ENCODE measurements around the gene FAM156A.
"Not testable (repeated sequence)": the region's sequence is repeated elsewhere in the genome, so short reads cannot be mapped to it uniquely, and the experiment has no call there.

Gene FAM156A

GRCh38 chrX:52966993-52967738, 8.8 kb upstream of the FAM156A start:
- not testable (repeated sequence) for DNase-seq

GRCh38 chrX:52958961-52959360, 643 bp upstream of the FAM156A start:
- not testable (repeated sequence) for DNase-seq

GRCh38 chrX:52949884-52950283, 8.4 kb downstream of the FAM156A start:
- not testable (repeated sequence) for DNase-seq

GRCh38 chrX:52949325-52949724, 9.0 kb downstream of the FAM156A start:
- not testable (repeated sequence) for DNase-seq

GRCh38 chrX:52948265-52948664, 10.1 kb downstream of the FAM156A start:
- DNase-seq: not testable (repeated sequence)

- not testable (repeated sequence) for DNase-seq
These were observed 10.8 kb downstream of the FAM156A start for GRCh38 chrX:52947501-52947900.

DNA sequence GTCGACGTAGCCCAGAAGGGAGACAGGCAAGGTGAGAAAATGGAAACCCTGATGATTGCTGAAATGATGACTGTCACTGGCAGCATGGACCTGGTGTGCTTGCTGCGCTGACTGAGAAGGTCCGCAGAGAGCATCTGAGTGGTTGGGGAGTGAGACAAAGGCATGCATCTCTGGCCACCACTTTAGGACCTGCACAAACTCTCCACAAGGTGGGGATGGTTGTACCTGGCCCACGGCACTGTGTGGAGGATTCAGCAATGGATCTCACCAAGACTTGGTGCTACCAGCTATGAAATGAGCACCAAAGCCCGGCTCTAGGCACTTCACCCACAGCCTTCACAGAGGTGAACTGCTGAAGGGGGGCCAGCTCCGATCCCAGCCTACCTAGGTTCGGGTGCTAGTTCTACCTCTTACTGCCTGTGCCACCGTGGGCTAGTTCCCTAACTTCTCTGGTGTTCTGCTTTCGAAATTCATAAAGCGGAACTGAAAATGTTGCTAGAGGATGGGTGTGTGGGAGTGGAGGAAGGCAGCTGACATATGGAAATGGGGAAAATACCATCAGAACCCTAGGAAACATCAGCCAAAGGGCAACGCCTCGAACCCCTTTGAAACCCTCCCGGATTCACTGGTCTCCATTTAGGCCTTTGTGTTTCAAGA, 12.4 kb downstream of the FAM156A start:
- DNase-seq: not testable (repeated sequence)

DNA sequence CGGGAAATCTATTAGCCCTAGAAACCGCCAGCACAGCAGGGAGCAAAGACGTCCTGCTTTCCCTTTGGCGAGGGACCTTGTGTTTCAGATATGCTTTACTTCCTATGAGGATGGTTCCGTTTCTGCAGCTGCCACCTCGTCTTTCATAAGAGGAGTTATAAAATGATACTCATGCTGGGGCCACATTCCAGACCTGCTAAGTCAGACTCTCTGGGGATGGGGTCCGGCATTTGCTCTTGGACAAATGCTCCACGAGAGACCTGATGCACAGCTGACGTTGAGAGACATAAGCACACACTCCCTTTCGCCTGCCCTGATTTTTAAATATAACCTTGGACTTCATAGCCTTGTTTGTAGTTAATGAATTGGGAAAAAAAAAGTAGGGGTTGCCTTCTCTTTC, 16.6 kb downstream of the FAM156A start:
- DNase-seq: not testable (repeated sequence)

DNA sequence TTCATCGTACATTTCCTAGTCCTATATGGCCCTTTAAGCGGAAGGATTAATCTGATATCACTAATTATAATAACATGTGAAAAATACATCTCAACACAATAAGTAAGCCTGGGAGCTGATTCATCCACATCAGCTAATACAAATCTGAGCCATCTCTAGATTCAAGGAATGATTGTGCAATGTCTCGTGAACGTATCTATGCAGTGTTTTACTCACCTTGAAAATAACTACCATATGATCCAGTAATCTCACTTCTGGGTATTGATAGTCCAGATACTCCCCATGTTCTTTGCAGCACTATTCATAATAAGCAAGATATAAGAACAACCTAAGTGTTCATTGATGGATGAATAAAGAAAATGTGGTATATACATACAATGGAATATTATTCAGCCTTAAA, 17.6 kb downstream of the FAM156A start:
- not testable (repeated sequence) for DNase-seq

DNA sequence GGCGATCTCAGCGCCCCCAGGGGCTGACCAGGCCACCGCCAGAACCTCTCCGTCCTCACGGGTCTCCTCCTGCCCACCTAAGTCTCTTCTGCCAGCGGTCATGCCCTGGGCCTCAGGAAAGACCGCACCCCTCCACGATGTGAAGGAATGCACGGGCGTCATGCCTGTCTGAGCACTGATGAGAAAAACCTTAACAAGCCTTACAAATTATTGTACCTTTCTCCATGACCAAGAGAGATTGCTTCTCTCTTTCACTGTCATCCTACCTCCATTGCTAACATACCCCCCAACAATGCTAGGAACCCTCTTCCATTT, 22.9 kb downstream of the FAM156A start:
- DNase-seq: not testable (repeated sequence)

GRCh38 chrX:52934704-52935469, 23.4 kb downstream of the FAM156A start:
- DNase-seq: peak; percentile 83

- DNase-seq: no peak
These were observed 24.2 kb downstream of the FAM156A start for GRCh38 chrX:52933976-52934703.

GRCh38 chrX:52933213-52933612, 25.1 kb downstream of the FAM156A start:
- no peak for DNase-seq

DNA sequence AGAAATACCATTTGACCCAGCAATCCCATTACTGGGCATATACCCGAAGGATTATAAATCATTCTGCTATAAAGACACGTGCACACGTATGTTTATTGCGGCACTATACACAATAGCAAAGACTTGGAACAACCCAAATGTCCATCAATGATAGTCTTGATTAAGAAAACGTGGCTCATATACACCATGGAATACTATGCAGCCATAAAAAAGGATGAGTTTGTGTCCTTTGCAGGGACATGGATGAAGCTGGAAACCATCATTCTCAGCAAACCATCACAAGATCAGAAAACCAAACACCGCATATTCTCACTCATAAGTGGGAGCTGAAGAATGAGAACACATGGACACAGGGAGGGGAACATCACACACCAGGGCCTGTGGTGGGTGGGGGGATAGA, 28.1 kb downstream of the FAM156A start:
- not testable (repeated sequence) for DNase-seq

DNA sequence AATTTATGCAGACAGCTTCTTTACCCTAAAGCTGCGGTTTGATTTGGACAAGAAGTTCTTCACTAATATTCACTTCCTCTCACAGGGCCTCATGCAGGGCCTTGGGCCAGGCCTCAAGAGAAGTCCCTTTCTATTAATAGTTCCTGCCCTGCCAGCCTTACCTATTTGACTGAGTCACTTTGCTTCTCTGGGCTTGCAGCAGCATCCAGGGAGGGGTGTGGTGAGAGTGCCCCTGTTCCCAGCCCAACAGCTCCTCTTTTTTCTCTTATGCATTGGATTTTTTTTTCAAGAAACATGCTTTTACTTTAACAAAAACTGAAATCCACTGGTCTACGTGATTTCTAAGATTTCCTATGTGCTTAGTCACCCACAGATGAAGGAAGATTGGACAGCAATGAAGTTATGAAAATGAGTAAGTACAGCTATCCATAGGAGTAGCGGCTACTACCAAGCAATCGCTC, 34.5 kb downstream of the FAM156A start:
- no peak for DNase-seq

GRCh38 chrX:52914704-52915103, 43.6 kb downstream of the FAM156A start:
- not testable (repeated sequence) for DNase-seq

GRCh38 chrX:52913681-52914080, 44.6 kb downstream of the FAM156A start:
- not testable (repeated sequence) for DNase-seq

DNA sequence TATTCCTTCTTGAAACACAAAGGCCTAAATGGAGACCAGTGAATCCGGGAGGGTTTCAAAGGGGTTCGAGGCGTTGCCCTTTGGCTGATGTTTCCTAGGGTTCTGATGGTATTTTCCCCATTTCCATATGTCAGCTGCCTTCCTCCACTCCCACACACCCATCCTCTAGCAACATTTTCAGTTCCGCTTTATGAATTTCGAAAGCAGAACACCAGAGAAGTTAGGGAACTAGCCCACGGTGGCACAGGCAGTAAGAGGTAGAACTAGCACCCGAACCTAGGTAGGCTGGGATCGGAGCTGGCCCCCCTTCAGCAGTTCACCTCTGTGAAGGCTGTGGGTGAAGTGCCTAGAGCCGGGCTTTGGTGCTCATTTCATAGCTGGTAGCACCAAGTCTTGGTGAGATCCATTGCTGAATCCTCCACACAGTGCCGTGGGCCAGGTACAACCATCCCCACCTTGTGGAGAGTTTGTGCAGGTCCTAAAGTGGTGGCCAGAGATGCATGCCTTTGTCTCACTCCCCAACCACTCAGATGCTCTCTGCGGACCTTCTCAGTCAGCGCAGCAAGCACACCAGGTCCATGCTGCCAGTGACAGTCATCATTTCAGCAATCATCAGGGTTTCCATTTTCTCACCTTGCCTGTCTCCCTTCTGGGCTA, 48.9 kb downstream of the FAM156A start:
- not testable (repeated sequence) for DNase-seq

DNA sequence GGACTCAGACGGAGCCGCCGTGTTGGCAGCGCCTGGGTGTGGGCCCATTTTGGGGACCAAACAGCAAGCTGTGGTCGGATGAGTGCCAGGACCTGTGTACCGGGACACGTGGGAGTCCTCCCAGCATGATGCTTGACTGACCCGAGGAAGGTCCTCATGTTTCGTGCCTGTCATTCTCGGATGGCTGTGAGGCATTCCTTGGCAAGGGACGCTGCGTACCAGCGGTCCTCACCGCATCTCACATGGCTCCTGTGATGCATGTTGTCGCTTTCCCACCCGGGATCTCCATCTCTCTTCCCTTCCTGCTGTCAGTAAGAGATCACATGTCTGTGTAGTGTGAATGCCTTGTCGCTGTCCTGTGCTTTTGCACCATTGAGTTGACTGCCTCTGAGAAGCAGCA, 50.4 kb downstream of the FAM156A start:
- DNase-seq: not testable (repeated sequence)

DNA sequence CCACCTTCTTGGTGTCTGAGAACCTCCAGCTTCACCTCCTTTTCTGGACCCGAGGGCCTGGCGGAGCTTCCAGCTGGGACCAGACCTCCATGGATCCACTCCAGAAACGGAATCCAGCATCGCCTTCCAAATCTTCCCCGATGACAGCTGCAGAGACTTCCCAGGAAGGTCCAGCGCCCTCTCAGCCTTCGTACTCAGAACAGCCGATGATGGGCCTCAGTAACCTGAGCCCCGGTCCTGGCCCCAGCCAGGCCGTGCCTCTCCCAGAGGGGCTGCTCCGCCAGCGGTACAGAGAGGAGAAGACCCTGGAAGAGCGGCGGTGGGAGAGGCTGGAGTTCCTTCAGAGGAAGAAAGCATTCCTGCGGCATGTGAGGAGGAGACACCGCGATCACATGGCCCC, 51.2 kb downstream of the FAM156A start:
- not testable (repeated sequence) for DNase-seq

- DNase-seq: not testable (repeated sequence)
These were observed 52.2 kb downstream of the FAM156A start for GRCh38 chrX:52906072-52906471.

DNA sequence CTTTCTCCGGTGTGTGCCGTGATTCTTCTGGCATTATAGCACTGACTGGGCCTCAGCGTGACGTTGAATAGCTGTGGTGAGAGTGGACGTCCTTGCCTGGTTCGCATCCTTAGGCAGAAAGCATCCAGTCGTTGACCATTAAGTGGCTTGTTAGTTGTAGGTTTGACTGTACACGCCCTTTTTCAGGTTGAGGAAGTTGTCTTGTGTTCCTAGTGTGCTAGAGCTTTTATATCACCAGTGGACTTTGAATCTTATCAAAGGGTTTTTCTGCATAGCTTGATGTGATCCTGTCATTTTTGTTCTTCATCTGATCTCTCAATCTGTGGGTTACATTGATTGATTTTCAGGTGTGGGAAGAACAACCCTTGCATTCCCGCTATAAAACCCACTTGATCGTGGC, 52.8 kb downstream of the FAM156A start:
- DNase-seq: not testable (repeated sequence)

All from NCI-H748 treated with DMSO at 0.1 percent for 48 hours (cell line).